BE2C (cell line): ENCODE results near the gene UBE2E2.

Source experiments
- DNase-seq: peaks from one replicate; pipeline ENCODE4 v3.0.0-alpha.2; 2020
- H3K27me3 ChIP-seq: fragments of 250-450 bp; sonication (Bioruptor Pico); 2 replicates; pipeline ENCODE4 v1.5.1; 2020; ENCODE audit warnings: mild to moderate bottlenecking
- H3K36me3 ChIP-seq: fragments of 250-450 bp; sonication (Bioruptor Pico); 2 replicates; pipeline ENCODE4 v1.5.1; 2020; ENCODE audit warnings: mild to moderate bottlenecking
- H3K4me1 ChIP-seq: fragments of 250-450 bp; sonication (Bioruptor Pico); 2 replicates; pipeline ENCODE4 v1.5.1; 2020
- H3K4me3 ChIP-seq: 2 replicates; pipeline ENCODE4 v1.5.1; 2011; ENCODE audit warnings: low read depth, low read length
- H3K9me3 ChIP-seq: fragments of 250-450 bp; sonication (Bioruptor Pico); 2 replicates; pipeline ENCODE4 v1.5.1; 2020
- CTCF ChIP-seq: IDR thresholded peaks from 2 replicates; pipeline ENCODE4 v1.5.1; 2012; ENCODE audit warnings: mild to moderate bottlenecking, low read depth, low read length

Gene UBE2E2

GRCh38 chr3:23479026-23479425, 275.9 kb downstream of the UBE2E2 start:
- Histone ChIP-seq H3K9me3 (no peaks in the 10 kb centered on the region), H3K4me3 (no peak overlapping the region), H3K36me3 (no peaks in the 10 kb centered on the region), H3K27me3 (no peaks in the 10 kb centered on the region), H3K4me1 (no peaks in the 10 kb centered on the region)
- no peak for DNase-seq
- no peak for TF ChIP-seq CTCF

- Histone ChIP-seq H3K36me3 (no peaks in the 10 kb centered on the region), H3K4me3 (no peak overlapping the region), H3K4me1 (no peaks in the 10 kb centered on the region), H3K27me3 (no peaks in the 10 kb centered on the region), H3K9me3 (no peaks in the 10 kb centered on the region)
- no peak for TF ChIP-seq CTCF
- DNase-seq: no peak
Measured at GRCh38 chr3:23479615-23480328, 276.6 kb downstream of the UBE2E2 start.

- Histone ChIP-seq H3K9me3 (no peaks in the 10 kb centered on the region), H3K4me1 (no peaks in the 10 kb centered on the region), H3K4me3 (no peak overlapping the region), H3K27me3 (no peaks in the 10 kb centered on the region), H3K36me3 (no peaks in the 10 kb centered on the region)
- TF ChIP-seq CTCF: no peak
- DNase-seq: no peak
Measured at GRCh38 chr3:23480329-23480714, 277.2 kb downstream of the UBE2E2 start.

- H3K9me3 ChIP-seq: no peaks in the 10 kb centered on the region
- H3K4me1 ChIP-seq: no peaks in the 10 kb centered on the region
- TF ChIP-seq CTCF: no peak
- H3K4me3 ChIP-seq: no peak overlapping the region
- no peaks in the 10 kb centered on the region for H3K36me3 ChIP-seq
- no peak for DNase-seq
- no peaks in the 10 kb centered on the region for H3K27me3 ChIP-seq
Measured at GRCh38 chr3:23481011-23481615, 278.0 kb downstream of the UBE2E2 start.

- H3K4me3 ChIP-seq: no peak overlapping the region
- no peaks in the 10 kb centered on the region for H3K36me3 ChIP-seq
- no peak for DNase-seq
- no peaks in the 10 kb centered on the region for H3K4me1 ChIP-seq
- H3K27me3 ChIP-seq: no peaks in the 10 kb centered on the region
- no peak for TF ChIP-seq CTCF
- no peaks in the 10 kb centered on the region for H3K9me3 ChIP-seq
Measured at GRCh38 chr3:23481616-23482278, 278.6 kb downstream of the UBE2E2 start.

GRCh38 chr3:23484386-23484785, 281.3 kb downstream of the UBE2E2 start:
- Histone ChIP-seq H3K36me3 (no peaks in the 10 kb centered on the region), H3K27me3 (no peaks in the 10 kb centered on the region), H3K4me3 (no peak overlapping the region), H3K4me1 (no peaks in the 10 kb centered on the region), H3K9me3 (no peaks in the 10 kb centered on the region)
- TF ChIP-seq CTCF: no peak
- DNase-seq: no peak
